SK-N-DZ (cell line): ENCODE measurements around the gene FOXD1.
"Not testable (repeated sequence)": the region's sequence is repeated elsewhere in the genome, so short reads cannot be mapped to it uniquely, and the experiment has no call there.

Experiments used
- DNase-seq: peaks from one replicate; pipeline ENCODE4 v3.0.0-alpha.2; 2015; ENCODE audit warnings: low spot score

FOXD1 gene

GRCh38 chr5:73464016-73464745 lies 15.6 kb upstream of the FOXD1 start:
- no peak for DNase-seq

- DNase-seq: no peak
Measured at GRCh38 chr5:73460133-73460532, 11.6 kb upstream of the FOXD1 start.

GRCh38 chr5:73459366-73459765 lies 10.8 kb upstream of the FOXD1 start:
- no peak for DNase-seq

- not testable (repeated sequence) for DNase-seq
Measured at GRCh38 chr5:73456462-73456861, 7.9 kb upstream of the FOXD1 start.

- peak; percentile 71 for DNase-seq
Measured at GRCh38 chr5:73454379-73455036, 5.9 kb upstream of the FOXD1 start.

GRCh38 chr5:73452215-73452614 lies 3.6 kb upstream of the FOXD1 start:
- no peak for DNase-seq

- DNase-seq: peak; percentile 42
Measured at GRCh38 chr5:73451224-73452130, 2.9 kb upstream of the FOXD1 start.

GRCh38 chr5:73450672-73451223 lies 2.2 kb upstream of the FOXD1 start:
- DNase-seq: no peak

- no peak for DNase-seq
Measured at GRCh38 chr5:73450137-73450536, 1.6 kb upstream of the FOXD1 start.

GRCh38 chr5:73447530-73448462 lies 781 bp downstream of the FOXD1 start:
- peak; percentile 67 for DNase-seq

GRCh38 chr5:73446631-73447529 lies 1.7 kb downstream of the FOXD1 start:
- peak; percentile 29 for DNase-seq

GRCh38 chr5:73445665-73446630 lies 2.6 kb downstream of the FOXD1 start:
- no peak for DNase-seq

- DNase-seq: no peak
Measured at GRCh38 chr5:73444499-73445438, 3.8 kb downstream of the FOXD1 start.

GRCh38 chr5:73443829-73444498 lies 4.6 kb downstream of the FOXD1 start:
- no peak for DNase-seq

GRCh38 chr5:73442996-73443627 lies 5.5 kb downstream of the FOXD1 start:
- no peak for DNase-seq

- no peak for DNase-seq
Measured at GRCh38 chr5:73442231-73442811, 6.3 kb downstream of the FOXD1 start.
